UCSD-AML1 (cell line): Measurements from ENCODE around the gene CAMK2A.

Experiments
- DNase-seq: peaks from one replicate; lab custom pipeline; 2025; ENCODE audit not compliant: unreplicated experiment; lab: John Stamatoyannopoulos, UW

Gene CAMK2A

DNA sequence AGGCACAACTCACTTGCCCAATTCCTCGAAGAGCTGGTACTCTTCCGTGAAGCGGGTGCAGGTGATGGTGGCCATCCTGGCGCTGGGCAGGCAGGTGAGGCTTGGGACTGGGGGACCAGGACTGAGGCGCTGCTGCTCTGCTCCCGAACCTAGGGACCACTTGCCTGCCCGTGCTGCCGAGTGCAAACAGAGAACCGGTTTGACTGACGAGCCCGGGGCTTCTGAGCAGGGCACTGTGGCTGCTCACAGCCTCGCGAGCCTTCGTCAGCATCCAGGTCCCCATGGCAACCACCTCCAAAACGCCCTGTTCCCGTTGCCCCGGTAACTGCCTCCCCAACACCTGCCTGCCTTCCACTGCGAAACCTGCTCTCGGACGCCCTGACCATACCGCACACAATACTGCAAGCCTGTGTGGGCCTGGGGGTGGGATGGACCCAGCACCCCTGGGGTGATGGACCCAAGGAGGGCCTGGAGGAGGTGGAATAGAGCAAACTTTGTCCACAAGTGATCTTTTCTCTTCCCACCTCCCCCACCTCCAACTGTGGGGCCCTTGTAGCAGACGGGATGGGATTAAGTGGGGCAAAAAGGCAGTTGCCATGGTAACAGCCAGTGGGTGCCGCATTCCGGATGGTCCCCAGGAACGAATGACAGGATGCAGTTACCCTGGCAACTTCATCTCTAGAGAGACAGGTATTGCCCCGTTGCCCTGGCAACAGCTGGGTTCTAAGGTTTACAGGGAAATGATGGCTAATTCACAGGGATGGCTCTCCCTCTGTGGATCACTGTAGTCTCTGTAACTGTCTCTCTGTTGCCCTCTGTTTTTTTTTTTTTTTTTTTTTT lies at the start of gene CAMK2A:
CAMK2A (minus strand) TSS at position 223 of the 840 bp plus-strand sequence; CDS start at position 75, 148 bp downstream.
- DNase-seq: no peak

DNA sequence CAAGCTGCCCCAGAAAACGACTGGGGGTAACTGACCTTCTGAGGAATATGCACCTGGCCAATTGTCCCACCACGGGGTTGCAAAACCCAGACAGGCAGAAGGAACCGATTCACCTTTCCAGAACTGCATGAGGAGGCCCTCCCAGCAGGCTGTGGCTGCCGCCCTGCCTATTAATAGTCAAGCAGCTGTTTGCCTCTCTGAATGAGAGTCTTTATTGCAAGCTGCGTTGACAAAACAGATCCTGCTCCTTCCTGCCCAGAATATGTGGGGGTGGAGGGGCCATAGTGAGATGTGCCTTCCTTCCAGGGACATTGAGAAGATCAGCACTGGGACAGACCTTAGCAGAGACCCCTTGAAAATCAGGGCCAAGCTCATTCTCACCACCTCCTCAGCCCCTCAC lies 49.6 kb upstream of the CAMK2A start:
- DNase-seq: no peak

DNA sequence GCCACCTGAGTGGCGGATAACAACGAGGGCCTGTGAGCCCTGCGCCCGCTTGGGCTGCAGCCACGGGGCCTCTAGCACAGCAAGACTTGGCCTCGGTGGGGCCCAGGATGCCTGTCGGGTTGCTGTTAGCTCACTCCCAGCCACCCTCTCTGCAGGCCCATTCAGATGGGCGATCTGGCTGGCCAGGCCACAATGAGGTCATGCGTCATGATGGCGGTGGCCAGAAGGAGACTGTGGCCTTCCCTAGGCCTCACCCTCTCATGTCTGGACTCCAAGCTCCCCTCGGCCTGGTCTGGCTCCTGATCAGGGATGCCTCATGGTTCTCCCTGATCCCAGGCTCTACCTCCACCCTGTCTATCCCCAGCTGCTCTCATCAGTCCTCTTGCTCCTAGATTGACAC lies 49.0 kb upstream of the CAMK2A start:
- DNase-seq: no peak

DNA sequence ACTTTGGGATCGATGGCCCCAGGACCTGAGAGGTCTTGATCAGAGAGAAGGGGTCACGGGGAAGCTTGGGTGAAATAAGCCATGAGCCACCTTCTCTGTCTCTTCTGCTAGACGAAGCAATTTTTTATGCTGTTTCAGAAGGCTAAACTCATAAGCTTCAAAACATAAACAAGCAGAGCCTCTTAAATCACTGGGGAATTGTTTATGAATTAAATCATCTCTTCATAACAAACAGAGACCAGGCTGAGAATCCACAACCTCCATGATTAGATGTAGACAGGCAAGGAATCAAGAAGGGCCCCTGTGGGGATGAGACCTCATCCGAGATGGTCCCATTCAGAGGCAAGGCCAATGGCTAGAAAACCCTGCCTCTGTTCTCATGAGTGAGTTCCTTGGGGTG lies 46.2 kb upstream of the CAMK2A start:
- DNase-seq: no peak

DNA sequence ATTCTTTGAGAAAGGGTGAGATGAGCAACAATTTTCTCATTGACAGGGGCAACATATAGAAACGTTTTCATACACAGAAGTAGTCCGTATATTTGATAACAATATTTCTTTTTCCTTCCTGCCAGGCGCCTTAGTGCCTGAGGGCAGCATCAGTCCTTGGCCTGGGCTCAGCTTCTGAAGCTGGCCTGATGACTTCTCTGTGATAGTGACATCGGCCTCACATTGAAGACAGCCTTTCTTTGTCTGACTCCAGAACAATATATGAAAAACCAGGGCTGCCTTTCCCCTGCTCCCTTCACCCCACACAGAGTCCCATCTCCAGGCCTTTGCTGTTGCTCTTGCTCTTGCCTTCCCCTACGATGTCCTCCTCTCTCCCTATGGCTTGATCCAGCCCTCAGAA lies 43.8 kb upstream of the CAMK2A start:
- DNase-seq: no peak

DNA sequence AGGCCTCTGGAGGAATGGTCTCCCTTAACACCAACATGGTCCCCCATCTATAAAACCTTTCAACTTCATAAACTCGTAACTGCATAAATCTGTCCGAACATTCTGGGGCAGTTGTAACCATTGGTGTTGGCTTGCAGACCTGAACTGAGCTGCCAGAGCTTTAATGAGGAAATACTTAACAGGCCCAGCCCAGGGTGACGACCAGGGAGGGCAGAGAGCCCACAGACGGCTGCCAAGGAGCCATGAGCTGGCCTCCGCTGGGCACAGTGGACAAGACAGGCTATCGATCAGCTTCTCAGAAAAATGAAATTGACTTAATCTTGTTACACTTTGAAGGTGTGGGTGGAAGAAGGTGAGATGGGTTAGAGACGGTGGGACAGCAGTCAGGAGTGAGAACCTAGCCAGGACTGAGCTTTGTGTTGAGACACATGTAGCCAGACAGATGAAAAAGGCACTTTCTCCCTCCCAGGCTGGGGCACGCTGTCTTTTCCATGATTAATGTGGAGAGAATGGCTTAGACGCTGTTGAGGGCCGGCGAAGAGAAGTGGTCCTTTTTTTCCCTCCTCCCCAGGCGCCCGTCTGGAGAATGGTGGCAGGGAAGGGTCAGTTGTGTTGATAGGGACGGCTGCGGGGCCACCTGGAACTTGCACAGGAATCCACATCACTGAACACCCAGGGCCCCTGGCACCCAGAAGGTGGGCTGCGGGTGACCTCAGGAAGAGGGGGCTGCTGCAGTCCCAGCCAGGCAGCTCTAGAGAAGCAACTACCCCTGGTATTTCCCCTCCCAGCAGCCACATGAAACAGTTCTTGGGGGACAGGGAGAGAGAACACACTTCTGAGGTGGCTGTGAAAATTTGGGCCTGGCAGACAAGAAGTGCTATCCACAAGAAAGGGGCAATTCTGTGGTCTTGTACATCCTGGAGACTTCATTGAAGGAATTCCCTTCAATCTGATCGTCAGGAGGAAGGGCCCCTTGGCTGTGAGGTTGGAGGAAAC lies 40.6 kb upstream of the CAMK2A start:
- no peak for DNase-seq

DNA sequence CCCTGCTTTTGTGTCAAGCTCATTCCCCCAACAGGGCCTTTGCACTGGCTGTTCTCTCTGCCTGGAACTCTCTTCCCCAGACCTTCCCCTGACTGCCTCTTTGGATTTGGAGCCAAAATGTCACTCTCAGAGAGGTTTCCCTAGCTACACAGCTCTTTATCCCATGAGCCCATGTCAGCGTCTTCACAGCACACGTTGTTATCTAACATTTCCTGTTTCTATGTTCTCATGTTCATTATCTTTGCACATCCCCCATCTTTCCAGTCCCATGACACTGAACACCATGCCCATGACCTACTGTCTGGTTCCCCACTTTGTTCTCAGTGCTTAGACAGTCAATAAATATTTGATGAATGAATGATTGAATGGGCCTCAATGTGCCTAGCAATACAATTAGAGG lies 39.5 kb upstream of the CAMK2A start:
- no peak for DNase-seq

DNA sequence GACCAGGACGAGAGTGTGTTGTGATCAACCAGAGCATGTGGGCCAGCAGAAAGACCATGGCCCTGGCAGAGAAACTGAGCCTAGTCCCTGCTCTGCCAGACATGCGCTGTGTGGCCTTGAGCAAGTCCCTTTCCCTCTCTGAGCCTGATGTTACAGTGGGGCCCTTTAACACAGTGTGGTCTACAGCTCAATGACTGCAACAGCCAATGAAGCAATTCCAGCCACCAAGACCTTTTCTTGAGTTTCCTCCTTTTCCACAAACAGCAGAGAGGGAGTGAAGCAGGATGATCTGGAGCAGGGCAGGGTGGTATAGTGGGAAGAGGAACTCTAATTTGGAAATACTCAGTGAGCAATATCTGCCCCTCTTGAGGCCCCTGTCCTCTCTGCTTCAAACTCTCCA lies 38.9 kb upstream of the CAMK2A start:
- DNase-seq: no peak

DNA sequence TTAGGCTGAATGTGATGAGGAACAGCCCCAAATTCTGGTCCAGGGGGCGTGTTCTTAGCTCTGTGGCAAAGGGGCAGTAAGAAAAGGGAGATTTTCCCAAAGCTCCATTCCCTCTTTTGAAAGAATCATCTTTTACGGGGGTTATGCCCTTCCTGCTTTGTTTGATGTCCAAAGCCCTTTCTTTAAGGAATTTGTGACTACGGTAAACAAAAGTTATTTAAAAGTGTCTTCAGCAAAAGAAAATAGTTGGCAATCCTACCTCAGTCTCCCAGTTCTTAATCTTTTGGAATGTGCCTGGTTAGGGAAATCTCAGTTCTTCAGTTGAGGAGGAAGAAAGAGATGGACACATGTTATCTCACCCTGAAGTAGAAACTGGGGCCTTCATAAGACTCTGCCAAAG lies 37.6 kb upstream of the CAMK2A start:
- DNase-seq: no peak

DNA sequence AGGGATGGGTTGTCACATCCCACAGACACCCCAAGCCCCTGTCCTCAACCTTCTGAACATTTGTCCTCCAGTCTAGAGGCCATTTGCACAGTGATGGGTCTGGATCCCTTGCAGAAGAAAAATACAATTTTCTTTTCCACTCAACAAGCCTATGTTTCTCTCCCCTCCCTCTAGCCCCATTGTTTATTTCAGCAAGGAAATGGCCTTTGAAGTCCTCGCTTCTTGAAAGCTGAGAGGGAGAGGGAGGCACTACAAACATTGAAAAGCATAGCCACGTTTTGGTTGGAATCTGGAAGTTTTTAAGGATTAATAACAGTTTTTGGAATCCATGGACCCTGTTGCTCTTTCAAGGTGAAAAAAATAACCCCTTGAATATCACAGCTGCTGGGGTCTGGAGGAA lies 37.1 kb upstream of the CAMK2A start:
- DNase-seq: no peak

DNA sequence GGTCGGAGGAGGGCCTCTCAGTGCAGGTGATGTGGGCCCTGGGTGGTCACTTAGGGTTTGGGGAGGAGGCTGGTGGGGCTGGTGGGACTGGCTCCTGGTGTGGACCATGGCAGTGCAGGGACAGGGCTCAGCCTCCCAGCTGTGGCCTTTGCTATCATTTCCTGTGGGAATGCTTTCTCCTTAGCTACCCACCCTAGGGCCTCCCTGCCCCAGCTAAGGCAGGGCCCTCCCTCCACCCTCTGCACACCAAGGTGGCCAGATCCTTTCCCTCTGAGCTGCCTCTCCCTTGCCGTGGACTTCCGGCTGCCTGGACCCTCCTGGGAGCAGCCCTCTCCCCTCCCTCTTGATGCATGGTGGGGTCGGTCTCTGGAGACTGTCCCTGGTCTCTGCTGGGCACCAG lies 35.9 kb upstream of the CAMK2A start:
- DNase-seq: no peak

DNA sequence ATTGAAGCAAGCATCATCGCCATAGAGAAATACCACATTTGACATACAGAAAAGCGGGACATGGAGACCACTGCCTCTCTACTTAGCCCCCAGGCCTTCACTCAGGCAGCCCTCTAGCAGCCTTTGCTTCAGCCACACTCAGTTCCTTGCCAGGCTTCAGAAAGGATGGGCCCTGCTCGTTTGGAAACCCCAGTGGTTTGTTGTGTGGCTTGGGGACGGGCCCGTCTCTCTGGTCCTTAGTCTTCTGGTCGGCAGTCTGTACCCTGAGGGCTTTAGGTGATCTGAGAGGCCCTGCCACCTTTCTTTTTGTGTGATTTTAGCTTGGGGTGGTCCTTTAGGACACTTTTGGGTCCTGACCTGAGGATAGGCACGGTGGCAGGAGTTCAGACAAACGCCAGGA lies 34.2 kb upstream of the CAMK2A start:
- no peak for DNase-seq

DNA sequence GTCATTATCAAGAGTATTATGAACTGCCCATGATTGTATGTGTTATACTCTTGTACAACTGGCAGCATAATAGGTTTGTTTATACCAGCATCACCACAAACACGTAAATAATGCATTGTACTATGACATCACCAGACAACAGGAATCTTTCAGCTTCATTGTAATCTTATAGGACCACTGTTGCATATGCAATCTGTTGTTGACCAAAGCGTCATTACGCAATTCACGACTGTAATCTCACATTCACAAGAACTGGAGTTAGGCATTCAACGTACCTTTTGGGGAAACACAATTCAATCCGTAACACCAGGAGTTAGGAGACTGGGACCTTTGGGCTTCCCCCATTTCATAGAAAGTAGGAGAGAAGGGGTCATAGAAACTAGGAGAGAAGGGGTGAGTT lies 33.5 kb upstream of the CAMK2A start:
- DNase-seq: no peak

DNA sequence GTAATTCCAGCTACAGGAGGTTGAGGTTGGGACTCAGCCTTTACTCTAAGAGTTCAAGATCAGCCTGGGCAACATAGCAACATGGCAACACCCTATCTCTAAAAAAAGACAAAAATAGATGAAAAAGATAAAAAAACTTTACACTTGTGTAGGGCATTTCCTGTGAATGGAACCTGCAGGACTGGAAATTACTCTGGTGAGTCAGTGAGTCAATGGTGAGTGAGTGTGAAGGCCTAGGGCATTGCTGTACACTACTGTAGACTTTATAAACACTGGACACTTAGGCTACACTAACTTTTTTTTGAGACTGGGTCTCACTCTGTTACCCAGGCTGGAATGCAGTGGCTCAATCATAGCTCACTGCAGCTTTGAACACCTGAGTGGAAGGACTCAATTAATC lies 32.6 kb upstream of the CAMK2A start:
- DNase-seq: no peak

DNA sequence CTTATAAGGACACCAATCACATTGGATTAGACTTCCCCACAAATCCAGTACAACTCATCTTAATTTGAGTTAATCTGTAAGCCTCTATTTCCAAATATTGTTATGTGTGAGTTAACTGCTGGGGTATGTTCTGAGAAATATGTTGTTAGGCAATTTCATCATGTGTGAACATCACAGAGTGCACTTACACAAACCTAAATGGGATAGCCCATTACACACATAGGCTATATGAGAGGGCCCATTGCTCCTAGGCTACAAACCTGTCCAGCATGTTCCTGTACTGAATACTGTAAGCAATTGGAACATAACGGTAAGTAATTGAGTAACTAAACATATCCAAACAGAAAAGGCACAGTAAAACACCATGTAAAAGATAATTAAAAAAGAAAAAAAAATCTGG lies 32.2 kb upstream of the CAMK2A start:
- no peak for DNase-seq

DNA sequence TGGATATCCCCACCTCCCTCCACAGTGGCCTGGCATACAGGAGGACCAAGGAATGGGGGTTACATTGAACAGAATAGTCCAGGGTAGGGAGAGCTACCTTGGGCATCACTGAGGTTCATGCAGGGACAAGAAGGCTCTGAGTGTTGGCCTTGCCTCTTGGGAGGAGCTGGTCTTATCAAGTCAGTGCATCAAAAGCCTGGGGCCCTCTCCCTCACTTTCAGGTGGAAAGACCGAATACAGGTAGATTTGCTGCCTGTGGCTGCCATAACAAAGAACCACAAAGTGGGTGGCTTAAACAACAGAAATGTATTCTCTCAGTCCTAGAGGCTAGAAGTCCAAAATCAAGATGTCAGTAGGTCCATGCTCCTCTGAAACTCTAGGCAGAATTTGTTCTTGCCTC lies 31.6 kb upstream of the CAMK2A start:
- DNase-seq: no peak

DNA sequence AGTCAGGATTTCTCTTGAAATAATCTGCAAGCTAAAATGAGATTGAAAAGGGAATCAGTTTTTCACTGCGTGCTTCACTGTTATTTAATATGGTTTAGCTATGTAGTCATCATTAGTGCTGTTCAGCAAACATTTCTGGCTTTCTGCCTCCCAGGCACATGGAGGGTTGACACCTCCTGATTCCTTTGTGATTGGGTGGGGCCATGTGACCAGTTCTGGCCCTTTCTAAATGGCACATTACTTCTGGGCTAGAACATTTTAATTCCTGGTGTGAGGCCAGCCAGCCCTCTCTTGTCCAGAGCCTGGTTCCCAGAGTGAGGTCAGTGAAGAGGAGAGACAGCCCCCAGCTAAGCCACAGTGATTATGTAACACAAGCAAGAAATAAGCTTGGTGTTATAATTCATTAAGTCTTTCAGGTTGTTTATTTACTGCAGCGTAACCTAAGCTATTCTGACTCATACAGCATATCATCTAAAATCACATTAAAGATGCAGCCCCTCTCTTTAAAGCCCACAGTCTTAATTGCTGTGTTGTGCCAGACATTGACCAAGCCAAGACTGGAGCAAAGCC lies 30.6 kb upstream of the CAMK2A start:
- no peak for DNase-seq

DNA sequence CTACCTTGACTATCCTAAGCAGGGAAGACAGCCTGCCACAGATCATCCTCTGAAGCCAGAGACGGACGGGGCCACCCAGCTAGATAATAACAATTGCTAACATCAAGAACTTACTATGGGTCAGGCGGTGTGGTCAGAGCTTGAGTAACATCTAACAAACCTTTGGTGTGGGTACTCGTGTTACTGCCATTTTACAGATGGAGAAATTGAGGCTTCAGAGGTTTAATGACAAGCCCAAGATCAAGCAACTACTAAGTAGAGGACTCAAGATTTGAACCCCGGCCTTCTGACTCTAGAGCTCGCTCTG lies 29.9 kb upstream of the CAMK2A start:
- DNase-seq: no peak

DNA sequence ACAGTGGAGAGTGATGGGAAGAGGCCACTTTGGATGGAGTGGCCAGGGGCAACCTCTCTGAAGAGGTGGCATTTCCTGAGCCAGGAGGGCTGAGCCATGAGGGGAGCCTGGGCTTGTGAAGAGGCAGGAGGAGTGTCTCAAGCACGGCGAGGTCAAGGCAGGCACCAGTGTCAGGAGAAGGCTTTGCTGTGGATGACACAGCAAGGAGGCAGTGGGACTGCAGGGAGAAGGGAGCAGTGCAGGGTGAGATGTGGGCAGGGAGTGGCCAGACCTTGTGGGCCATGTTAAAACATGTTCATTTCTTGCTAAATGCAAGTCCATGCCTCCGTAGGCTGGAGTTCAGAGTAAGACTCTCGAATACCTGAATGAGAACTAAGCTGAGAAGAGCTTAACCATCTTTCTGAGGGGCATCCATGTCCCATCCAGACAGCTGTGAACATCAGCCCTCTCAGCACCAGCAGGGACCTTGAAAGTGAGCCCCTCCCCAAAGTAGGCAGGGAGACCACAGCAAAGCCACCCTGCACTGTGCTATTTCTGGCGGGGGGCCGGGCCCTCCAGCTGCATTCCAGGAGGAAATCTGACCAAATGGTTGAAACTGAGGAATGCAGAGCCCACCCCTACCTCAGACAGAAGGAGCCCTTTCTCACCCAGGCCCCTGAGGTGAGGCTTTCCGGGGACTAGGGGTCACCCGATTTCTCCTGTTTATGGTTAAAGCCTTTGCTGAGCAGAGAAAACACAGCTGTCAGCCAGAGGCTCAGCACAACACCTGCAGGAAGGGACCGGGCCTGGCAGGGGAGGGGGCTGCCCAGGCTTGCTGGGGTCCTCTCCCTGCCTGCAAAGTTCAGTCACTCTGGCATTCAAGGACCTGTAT lies 29.3 kb upstream of the CAMK2A start:
- DNase-seq: no peak

DNA sequence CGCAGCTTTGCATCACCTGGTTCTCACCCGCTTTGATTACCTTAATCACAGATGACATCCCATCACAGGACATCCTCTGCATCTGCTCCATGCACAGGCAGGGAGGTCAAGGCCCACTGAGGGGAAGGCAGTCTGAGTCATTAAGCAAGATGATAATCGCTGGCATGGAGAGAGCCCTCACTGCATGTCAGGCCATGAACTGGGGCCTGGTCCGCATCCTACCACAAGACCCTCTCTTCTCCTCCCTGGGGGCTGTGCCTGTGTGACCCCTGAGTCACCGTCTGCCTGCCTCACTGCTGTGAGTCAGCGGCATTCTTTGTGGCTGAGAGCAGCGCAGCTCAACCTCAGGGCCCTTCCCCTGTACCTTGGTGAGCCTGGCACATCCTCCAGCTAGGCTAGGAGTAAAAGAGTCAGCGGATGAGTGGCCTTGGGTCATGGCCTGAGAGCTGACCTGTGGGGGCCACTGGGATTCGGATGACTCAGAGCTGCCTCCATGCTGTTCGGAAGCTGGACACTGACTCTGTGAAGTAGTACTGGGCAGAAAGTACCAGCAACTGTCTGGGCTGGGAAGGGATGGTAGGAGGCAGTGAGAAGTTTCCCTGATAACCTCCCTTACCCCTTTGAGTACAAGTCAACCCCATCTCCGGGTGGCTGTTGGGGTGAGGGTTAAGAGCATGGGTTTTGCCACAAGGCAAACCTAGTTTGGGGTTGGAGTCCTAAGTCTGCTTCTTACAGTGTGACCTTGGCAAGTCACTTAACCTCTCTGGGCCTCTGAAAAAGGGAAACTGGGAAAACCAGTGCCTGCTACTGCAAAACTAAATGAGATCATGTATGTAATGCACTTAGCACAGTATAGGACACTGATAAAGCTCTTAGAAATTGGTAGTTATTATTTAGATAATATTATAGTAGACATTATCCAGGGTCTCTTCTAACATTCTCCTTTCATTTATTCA lies 27.8 kb upstream of the CAMK2A start:
- DNase-seq: no peak
